Osteoblast (primary cell): ENCODE results near the gene IL10RB. TPM values are rescaled to one million over a fixed set of nuclear protein-coding genes. Genes with fewer than 3 reads are reported as not detected.

Experiments
- DNase-seq: peaks from one replicate; pipeline ENCODE4 v3.0.0; 2011; ENCODE audit warnings: low spot score, mixed read lengths; ENCODE audit not compliant: insufficient read length; ENCODE audit errors: missing footprints
- H2AFZ ChIP-seq: 2 replicates; pipeline ENCODE4 v1.6.0; 2011; ENCODE audit warnings: mild to moderate bottlenecking, low read length
- H3K27ac ChIP-seq: 2 replicates; pipeline ENCODE4 v1.5.1; 2011; ENCODE audit warnings: mild to moderate bottlenecking, low read depth, low read length, moderate library complexity
- H3K27me3 ChIP-seq: 2 replicates; pipeline ENCODE4 v1.6.0; 2012; ENCODE audit warnings: mild to moderate bottlenecking, control low read depth, inconsistent platforms, low read length, moderate library complexity; ENCODE audit not compliant: insufficient read depth
- H3K36me3 ChIP-seq: 2 replicates; pipeline ENCODE4 v1.5.1; 2011; ENCODE audit warnings: mild to moderate bottlenecking, low read length, control low read depth, moderate library complexity; ENCODE audit not compliant: insufficient read depth
- H3K4me1 ChIP-seq: 2 replicates; pipeline ENCODE4 v1.5.1; 2011; ENCODE audit warnings: mild to moderate bottlenecking, low read length, control low read depth, moderate library complexity; ENCODE audit not compliant: insufficient read depth
- H3K4me2 ChIP-seq: 2 replicates; pipeline ENCODE4 v1.6.0; 2011; ENCODE audit warnings: mild to moderate bottlenecking, low read length; ENCODE audit not compliant: insufficient read depth
- H3K4me3 ChIP-seq: fragments of 200-600 bp; sonication (generic); 3 replicates; pipeline ENCODE4 v1.5.1; 2012; ENCODE audit warnings: mild to moderate bottlenecking, low read length, inconsistent platforms; ENCODE audit not compliant: insufficient read depth
- H3K79me2 ChIP-seq: 2 replicates; pipeline ENCODE4 v1.6.0; 2012; ENCODE audit warnings: mild to moderate bottlenecking, low read length, control low read depth, inconsistent platforms; ENCODE audit not compliant: insufficient read depth
- H3K9me3 ChIP-seq: 2 replicates; pipeline ENCODE4 v1.5.1; 2011; ENCODE audit warnings: low read depth, low read length, control low read depth
- H4K20me1 ChIP-seq: 2 replicates; pipeline ENCODE4 v1.6.0; 2012; ENCODE audit warnings: mild to moderate bottlenecking, low read length, control low read depth; ENCODE audit not compliant: insufficient read depth
- CTCF ChIP-seq: IDR thresholded peaks from 2 replicates; pipeline ENCODE4 v1.5.1; 2011; ENCODE audit warnings: mild to moderate bottlenecking, low read depth, low read length, moderate library complexity; ENCODE audit errors: extremely low read depth
- total RNA-seq: library from RNA; depleted of rRNA; stranded (reverse); fragments of >200 nt; gene quantifications from 2 replicates; pipeline ENCODE4 v1.2.3, GENCODE V29; 2012

IL10RB gene
- total RNA-seq, 1 donor: 44.9 TPM

GRCh38 chr21:33313611-33314010 lies 47.4 kb downstream of the IL10RB start:
- H3K27me3 ChIP-seq: peaks cover 38% of the 10 kb centered on the region
- H3K36me3 ChIP-seq: no peaks in the 10 kb centered on the region
- no peaks in the 10 kb centered on the region for H3K79me2 ChIP-seq
- H4K20me1 ChIP-seq: no peaks in the 10 kb centered on the region
- no peaks in the 10 kb centered on the region for H3K9me3 ChIP-seq
- no peak overlapping the region for H3K4me2 ChIP-seq
- H3K27ac ChIP-seq: no peak overlapping the region
- no peak overlapping the region for H3K4me3 ChIP-seq
- no peak for DNase-seq
- TF ChIP-seq CTCF: no peak
- H2AFZ ChIP-seq: no peak overlapping the region
- no peaks in the 10 kb centered on the region for H3K4me1 ChIP-seq

- Histone ChIP-seq H4K20me1 (no peaks in the 10 kb centered on the region), H3K27ac (no peak overlapping the region), H3K4me2 (no peak overlapping the region), H3K9me3 (no peaks in the 10 kb centered on the region), H2AFZ (no peak overlapping the region), H3K36me3 (no peaks in the 10 kb centered on the region), H3K79me2 (no peaks in the 10 kb centered on the region), H3K27me3 (peaks cover 38% of the 10 kb centered on the region), H3K4me1 (no peaks in the 10 kb centered on the region), H3K4me3 (no peak overlapping the region)
- no peak for DNase-seq
- no peak for TF ChIP-seq CTCF
Measured at GRCh38 chr21:33314111-33314510, 47.9 kb downstream of the IL10RB start.

- Histone ChIP-seq H3K36me3 (no peaks in the 10 kb centered on the region), H3K4me3 (no peak overlapping the region), H3K27me3 (peaks cover 38% of the 10 kb centered on the region), H2AFZ (no peak overlapping the region), H3K4me1 (no peaks in the 10 kb centered on the region), H3K4me2 (no peak overlapping the region), H3K27ac (no peak overlapping the region), H3K79me2 (no peaks in the 10 kb centered on the region), H4K20me1 (no peaks in the 10 kb centered on the region), H3K9me3 (no peaks in the 10 kb centered on the region)
- no peak for DNase-seq
- TF ChIP-seq CTCF: no peak
Measured at GRCh38 chr21:33315946-33316710, 50.0 kb downstream of the IL10RB start.

GRCh38 chr21:33317145-33317544 lies 51.0 kb downstream of the IL10RB start:
- peaks cover 38% of the 10 kb centered on the region for H3K27me3 ChIP-seq
- H3K27ac ChIP-seq: no peak overlapping the region
- H4K20me1 ChIP-seq: no peaks in the 10 kb centered on the region
- H3K36me3 ChIP-seq: no peaks in the 10 kb centered on the region
- no peak overlapping the region for H3K4me2 ChIP-seq
- no peak overlapping the region for H3K4me3 ChIP-seq
- no peak overlapping the region for H2AFZ ChIP-seq
- H3K79me2 ChIP-seq: no peaks in the 10 kb centered on the region
- no peak for DNase-seq
- H3K9me3 ChIP-seq: no peaks in the 10 kb centered on the region
- no peaks in the 10 kb centered on the region for H3K4me1 ChIP-seq
- TF ChIP-seq CTCF: no peak
